Measurements from ENCODE around the gene LINGO3. TPM values are rescaled to one million over a fixed set of nuclear protein-coding genes. Genes with fewer than 3 reads are reported as not detected.

Gene LINGO3
- total RNA-seq, 2 donors from 2014 or later = not detected

GRCh38 chr19:2315818-2316353, 7.9 kb upstream of the LINGO3 start:
- intact Hi-C loops (cut with DNase I, micrococcal nuclease) = loop anchor here in 1 of 2 donors (5.0 kb wide), 1 partner anchor 34 kb away; the partner anchor contains the start of gene PEAK3
- ATAC-seq (peak; percentile 96), DNase-seq (peak; percentile 65 to 72)

GRCh38 chr19:2315121-2315817, 7.3 kb upstream of the LINGO3 start:
- no peak for ATAC-seq
- intact Hi-C loops (cut with DNase I, micrococcal nuclease) = loop anchor here in 1 of 2 donors (5.0 kb wide), 1 partner anchor 33 kb away; the partner anchor contains the start of gene PEAK3
- DNase-seq = no peak

DNA sequence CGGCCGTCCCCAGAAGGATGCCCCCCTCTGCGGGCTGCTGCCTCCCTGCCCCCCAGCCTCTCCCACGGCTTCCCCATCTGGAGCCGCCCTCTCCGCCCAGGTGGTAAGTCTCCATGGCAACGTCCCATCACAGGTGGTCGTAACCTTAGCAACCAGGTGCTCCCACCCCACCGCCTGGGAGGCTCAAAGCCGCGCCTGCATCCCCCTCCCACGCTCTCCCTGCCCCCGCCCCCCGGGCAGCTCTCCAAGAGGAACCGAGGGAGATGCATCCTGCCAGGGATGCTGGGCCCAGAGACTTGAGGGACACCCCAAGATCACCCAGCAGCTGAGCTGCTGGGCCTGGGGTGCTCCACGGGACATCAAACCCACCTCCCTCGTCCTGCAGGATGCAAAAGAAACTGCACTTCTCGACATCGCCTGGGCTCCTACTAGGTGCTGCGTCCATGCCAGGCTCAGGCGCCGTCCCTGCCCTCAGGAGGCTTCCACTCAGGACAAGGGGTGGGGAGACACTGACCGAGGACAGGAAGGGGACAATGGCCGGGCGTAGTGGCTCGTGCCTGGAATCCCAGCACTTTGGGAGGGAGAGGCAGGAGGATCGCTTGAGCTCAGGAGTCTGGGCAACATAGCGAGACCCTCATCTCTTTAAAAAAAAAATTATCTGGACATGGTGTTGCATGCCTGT, 5.0 kb upstream of the LINGO3 start:
- DNase-seq = no peak
- ATAC-seq = no peak
- intact Hi-C loops (cut with DNase I, micrococcal nuclease) = no loop called here

DNA sequence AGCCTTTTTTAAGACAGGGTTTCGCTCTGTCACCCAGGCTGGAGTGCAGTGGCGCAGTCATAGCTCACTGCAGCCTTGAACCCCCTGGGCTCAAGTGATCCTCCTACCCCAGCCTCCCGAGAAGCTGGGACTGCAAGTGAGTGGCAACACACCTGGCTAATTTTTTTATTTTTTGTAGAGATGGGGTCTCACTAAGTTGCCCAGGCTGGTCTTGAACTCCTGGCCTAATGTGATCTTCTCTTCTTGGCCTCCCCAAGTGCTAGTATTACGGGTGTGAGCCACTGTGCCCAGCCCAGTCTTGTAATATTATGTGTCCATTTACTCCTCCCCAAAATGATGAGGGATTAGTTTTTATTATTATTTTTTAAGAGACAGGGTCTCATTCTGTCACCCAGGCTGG, 3.1 kb upstream of the LINGO3 start:
- intact Hi-C loops (cut with DNase I, micrococcal nuclease) = no loop called here
- DNase-seq = no peak
- ATAC-seq = no peak

- intact Hi-C loops (cut with DNase I, micrococcal nuclease) = no loop called here
- DNase-seq = no peak
- no peak for ATAC-seq
Observed at GRCh38 chr19:2309734-2310362, 1.9 kb upstream of the LINGO3 start.

DNA sequence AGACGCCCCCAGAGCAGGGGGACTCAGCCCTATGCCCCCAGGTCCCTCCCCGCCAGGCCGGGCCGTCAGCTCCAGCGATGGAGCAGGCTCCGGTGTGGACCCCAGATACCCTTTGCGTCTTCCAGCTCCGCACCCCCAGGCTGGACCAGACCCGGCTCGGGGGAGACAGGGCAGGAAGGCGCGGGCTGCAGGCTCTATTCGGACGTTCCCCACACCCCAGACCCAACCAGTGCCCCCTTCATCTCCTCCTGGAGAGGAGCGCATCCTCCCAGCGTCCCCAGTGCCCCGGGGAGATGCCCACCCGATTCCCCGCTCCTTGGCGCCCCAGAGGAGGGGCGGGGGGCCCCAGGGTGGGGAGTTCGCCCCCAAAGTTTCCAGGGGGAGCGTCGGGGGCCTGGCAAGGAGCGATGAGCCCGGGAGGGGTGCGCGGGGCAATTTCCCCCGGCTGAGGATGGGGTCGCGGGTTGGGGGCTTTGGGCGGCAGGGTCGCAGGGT, 389 bp downstream of the LINGO3 start:
- intact Hi-C loops (cut with DNase I, micrococcal nuclease) = no loop called here
- ATAC-seq = no peak

DNA sequence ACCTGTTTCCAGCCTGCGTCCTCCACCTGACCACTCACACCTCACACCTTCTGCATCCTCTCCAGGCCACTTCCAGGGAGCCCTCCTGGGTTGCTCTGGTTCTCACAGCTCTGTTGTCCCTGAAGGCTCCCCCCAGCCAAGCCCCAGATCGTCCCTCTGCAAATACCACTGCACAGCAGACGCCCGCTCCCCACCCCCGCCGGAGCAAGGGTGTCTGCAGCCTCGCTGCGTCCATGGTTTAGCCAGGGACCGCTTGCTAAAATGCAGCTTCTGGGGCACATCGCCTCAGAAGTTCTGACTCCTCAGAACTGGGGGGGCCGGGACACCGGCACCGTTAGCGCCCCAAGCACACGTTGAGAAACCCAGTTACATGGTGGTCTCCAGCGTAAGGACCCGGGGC, 983 bp downstream of the LINGO3 start:
- intact Hi-C loops (cut with DNase I, micrococcal nuclease) = no loop called here
- no peak for ATAC-seq

More for the DNA sequence above, 389 bp downstream of the LINGO3 start:
- no peak for DNase-seq

DNA sequence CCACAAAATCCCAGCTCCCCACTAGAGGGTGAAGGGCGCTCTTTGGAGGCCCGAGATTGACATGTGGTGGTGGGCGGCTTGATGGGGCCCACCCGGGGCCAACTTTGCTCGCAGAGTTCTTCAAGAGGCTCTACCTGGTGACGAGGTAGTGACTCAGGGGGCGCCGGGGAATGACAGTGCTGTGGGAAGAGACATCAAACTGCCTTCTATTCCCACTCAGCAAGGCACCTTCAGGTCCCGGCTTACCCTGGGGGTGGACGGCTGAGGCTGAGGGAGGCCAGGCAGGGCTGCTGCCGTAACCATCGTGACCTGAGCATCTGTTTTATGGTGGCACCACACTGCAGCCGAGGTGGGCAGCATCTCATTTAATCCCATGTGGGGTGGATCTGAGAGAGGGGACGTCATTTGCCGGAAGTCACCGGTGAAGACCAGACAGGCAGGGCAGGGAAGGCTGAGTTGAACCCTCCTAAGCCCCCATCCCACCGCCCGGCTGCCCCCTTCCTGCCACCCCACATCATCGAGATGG, 1.6 kb downstream of the LINGO3 start:
- intact Hi-C loops (cut with DNase I, micrococcal nuclease) = no loop called here
- DNase-seq (no peak), ATAC-seq (no peak)

More for the DNA sequence above, 983 bp downstream of the LINGO3 start:
- DNase-seq = no peak

DNA sequence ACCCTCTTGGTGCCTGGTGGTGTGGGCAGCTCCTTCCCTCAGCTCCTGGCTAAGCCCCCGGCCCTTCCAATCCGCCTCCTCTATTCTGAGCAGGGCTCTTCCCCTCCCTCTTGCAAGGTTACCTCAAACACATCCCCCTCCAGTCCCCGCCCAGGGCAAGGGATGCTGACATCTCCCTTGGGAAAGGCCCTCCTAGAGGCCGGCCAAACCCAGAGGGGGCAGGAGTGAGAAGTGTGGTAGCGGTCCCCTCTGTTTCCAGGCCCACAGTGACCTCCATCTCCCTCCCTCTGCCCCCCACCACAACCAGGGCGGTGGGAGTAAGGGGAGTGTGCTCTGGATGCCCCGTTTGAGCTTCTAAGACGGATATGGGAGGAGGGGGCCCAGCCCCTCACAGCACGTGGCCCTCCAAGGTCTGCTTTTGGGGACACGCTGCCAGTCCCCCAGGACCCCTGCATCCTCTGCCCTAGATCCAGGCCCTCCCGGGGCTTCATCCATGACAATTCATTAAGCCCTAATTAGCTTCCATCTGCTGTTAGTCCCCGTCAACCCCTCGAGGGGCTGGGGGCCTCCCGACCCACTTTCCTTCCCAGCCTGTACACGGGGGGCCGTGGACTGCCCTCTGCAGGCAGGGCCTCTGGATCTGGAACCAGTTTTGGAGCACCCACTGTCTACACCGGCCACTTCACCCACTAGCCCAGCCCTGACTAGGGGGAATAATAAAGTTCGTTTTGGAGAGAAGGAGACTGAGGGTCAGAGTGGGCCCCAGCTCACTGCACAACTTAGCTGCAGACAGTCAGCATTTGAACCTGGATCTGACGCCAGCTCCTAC, 2.3 kb downstream of the LINGO3 start:
- ATAC-seq (peak; percentile 8), DNase-seq (no peak)
- intact Hi-C loops (cut with DNase I, micrococcal nuclease) = no loop called here

GRCh38 chr19:2303211-2303798, 4.6 kb downstream of the LINGO3 start:
- DNase-seq (no peak), ATAC-seq (no peak)
- intact Hi-C loops (cut with DNase I, micrococcal nuclease) = no loop called here

DNA sequence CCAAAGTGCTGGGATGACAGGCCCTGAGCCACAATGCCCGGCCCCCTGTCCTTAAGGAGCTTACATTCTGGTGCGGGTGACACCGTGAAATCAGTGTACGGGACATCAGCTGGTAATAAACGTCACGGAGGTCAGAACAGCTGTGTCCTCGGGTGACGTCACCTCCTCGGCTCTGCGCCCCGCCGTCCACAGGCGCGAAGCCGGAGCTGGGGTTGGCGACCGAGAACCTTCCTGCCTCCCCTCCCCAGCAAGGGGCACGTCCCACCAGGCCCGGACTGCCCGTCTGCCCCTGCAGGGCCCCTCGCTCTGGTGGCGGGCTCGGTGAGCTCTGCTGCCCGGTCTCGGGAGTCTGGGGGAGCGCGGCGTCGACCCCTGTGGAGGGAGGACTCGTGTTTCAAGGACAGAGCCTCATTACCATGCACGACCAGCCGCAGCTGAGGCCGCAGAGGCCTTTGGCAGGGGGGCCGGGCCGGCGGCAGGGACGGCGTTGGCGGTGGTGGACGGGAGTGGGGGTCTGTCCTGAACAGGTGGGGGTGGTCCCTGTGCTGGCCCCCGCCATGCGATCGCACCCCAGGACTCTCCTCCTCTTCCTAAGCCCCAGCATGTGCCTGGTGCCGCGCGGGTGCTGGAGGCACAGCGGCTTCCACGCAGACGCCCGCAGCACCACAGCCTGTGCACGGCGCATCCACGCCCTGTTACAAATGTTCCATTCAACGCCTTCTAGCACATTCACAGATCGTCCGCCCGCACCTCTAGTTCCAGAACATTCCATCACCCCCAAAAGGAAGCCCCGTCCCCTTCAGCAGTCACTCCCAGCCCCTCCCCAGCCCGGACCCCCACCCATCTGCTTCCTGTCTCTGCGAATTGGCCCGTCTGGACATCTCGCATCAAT, 5.4 kb downstream of the LINGO3 start:
- intact Hi-C loops (cut with DNase I, micrococcal nuclease) = no loop called here
- ATAC-seq (peak; percentile 27), DNase-seq (peak; percentile 44 to 52)

DNA sequence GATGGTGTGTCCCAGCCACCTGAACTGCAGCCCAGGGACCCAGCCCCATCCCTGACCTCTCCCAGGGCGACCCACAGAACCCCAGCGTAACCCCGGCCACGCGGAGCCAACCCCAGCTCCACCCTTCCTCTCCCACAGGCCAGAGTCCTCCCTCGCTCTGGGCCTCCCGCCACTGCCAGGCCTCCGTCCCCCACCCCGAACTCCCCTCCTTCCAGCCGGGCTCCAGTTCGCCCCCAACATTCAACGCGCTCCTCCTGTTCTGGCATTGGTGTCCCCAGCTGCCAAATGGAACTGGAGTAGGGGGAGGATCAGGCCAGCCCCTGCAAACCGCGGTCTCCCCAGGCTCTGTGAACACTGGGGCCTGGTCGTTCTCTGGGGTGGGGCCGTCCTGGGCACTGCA, 7.4 kb downstream of the LINGO3 start:
- ATAC-seq (no peak), DNase-seq (no peak)
- intact Hi-C loops (cut with DNase I, micrococcal nuclease) = no loop called here

- no peak for DNase-seq
- ATAC-seq = no peak
- intact Hi-C loops (cut with DNase I, micrococcal nuclease) = no loop called here
Observed at GRCh38 chr19:2296141-2296540, 11.8 kb downstream of the LINGO3 start.

- ATAC-seq (peak; percentile 27), DNase-seq (no peak)
- intact Hi-C loops (cut with DNase I, micrococcal nuclease) = no loop called here
Observed at GRCh38 chr19:2294687-2295335, 13.1 kb downstream of the LINGO3 start.

DNA sequence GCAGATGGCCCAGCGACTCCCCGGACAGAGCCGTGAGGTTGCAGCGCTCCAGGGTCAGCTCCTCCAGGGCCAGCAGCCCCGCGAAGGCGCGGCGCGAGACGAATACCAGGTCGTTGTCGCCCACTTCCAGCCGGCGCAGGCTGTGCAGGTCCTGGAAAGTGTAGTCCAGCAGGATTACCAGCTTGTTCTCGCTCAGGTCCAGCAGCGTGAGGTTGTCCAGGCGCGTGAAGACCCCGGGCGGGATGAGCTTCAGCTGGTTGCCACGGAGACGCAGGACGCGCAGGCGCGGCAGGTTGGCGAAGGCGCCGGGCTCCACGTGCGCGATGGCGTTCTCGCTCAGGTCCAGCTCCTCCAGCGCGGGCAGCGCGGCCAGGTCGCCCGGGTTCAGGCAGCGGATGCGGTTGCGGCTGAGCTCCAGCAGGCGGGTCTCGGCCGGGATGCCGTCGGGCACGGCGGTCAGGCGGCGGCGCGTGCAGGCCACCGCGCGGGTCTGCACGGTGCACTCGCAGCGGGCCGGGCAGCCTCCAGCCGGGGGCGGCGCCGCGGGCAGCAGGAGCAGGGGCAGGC, 16.7 kb downstream of the LINGO3 start:
- intact Hi-C loops (cut with DNase I, micrococcal nuclease) = no loop called here
- ATAC-seq (peak; percentile 5), DNase-seq (no peak)

GRCh38 chr19:2290441-2291184, 17.3 kb downstream of the LINGO3 start:
- intact Hi-C loops (cut with DNase I, micrococcal nuclease) = no loop called here
- DNase-seq (peak in 1 of 2 donors; percentile 23), ATAC-seq (peak; percentile 25)
